ENCODE data around the gene KRT9. TPM values are rescaled to one million over a fixed set of nuclear protein-coding genes. Genes with fewer than 3 reads are reported as not detected.

KRT9 gene
- polyA plus RNA-seq, 2 donors = 0.12 to 0.24 TPM

DNA sequence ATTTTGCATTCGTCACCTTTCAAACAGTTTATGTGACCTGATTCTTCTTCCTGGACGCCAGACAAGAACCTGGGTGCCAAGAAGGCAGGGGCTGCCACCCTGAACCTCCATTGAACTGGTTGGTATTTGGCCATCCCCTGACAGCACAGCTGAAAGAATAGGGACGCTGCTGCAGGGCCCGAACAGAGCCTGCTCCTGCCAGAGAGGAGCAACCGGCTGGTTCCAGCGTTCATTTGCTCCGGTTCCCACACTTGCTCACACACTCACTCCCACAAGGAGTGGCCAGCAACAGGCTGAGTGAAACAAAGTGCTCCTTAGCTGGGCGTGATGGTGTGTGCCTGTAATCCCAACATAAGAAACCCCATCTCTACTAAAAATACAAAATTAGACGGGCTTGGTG is 14.9 kb downstream of the KRT9 start:
- Histone ChIP-seq H3K27me3 (ENCODE audit: control insufficient read depth in 1 of 2, insufficient read depth in 2 of 2, low read length in 2 of 2) (no peaks in the 10 kb centered on the region), H3K27ac (ENCODE audit: low read depth in 2 of 2, low read length in 1 of 2) (no peak overlapping the region)
- WGBS, 2 donors = 76 to 83% methylated on average over 9 of the region's 9 CpGs

DNA sequence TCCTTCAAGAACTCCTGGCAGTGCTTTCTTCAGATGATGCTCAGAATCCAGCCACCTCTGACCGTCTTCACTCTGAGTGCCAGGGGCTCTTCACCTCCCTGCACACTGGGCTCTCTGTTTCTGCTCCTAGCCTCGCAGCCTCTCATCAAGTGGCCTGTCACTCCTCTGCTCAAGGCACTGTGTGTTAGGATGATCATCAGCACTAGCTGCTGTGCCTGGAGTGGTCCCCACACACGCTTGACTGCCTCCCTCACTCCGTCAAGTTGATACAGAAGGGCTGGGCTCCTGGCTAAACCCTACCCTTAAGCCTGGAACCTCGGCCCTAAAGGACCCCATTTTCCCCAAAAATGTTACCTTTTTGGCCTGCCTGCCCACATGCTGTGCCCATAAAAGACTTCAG is 15.6 kb downstream of the KRT9 start:
- 63 to 73% methylated on average over 5 of the region's 5 CpGs for WGBS, 2 donors

More for the DNA sequence above, 14.9 kb downstream of the KRT9 start:
- Histone ChIP-seq H3K9me3 (ENCODE audit: control insufficient read depth in 2 of 2, insufficient read depth in 1 of 2, low read depth in 1 of 2, low read length in 1 of 2) (no peaks in the 10 kb centered on the region), H3K4me1 (ENCODE audit: control insufficient read depth in 2 of 2, insufficient read depth in 2 of 2, low read length in 1 of 2) (no peaks in the 10 kb centered on the region), H3K4me3 (ENCODE audit: low read depth in 1 of 2, low read length in 2 of 2) (no peak overlapping the region), H3K36me3 (ENCODE audit: control insufficient read depth in 2 of 2, insufficient read depth in 2 of 2, low read length in 1 of 2) (no peaks in the 10 kb centered on the region)

DNA sequence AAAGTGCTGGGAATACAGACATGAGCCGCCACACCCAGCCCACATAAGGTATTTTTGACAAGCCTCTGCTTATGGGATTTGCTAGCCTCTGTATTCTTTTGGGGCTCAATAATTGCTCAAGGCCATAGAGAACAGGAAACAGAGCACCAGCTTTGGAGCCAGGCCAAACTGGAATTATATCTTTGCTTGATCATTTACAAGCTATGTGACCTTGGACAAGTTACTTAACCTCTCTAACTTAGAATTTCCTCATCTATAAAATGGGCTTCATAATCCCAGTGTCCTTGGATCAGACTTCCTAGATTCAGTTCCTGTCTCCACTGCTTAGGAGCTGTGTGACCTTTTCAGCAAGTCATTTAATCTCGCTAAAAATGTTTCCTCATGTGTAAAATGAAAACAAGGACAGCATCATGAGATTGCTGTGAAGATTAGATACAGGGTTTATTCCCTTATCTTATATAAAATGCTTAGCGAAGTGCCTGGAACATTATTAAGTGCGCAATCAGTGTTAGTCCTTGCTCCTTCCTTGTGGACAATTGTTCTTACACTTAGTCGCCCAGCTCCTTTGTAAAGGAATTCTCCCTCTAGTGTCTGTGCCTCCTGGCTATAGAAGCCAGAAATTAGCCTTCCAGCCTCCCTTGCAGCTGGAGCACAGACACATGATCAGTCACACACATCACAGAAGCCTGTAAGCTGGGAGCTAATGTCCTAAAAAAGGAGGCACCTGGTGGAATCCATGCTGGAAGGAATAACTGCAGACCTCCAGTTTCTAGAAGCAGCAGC is 16.6 kb downstream of the KRT9 start:
- WGBS, 2 donors = 65 to 71% methylated on average over 5 of the region's 5 CpGs
- Histone ChIP-seq H3K27me3 (ENCODE audit: control insufficient read depth in 1 of 2, insufficient read depth in 2 of 2, low read length in 2 of 2) (no peaks in the 10 kb centered on the region), H3K36me3 (ENCODE audit: control insufficient read depth in 2 of 2, insufficient read depth in 2 of 2, low read length in 1 of 2) (no peaks in the 10 kb centered on the region), H3K4me1 (ENCODE audit: control insufficient read depth in 2 of 2, insufficient read depth in 2 of 2, low read length in 1 of 2) (no peaks in the 10 kb centered on the region), H3K27ac (ENCODE audit: low read depth in 2 of 2, low read length in 1 of 2) (no peak overlapping the region), H3K9me3 (ENCODE audit: control insufficient read depth in 2 of 2, insufficient read depth in 1 of 2, low read depth in 1 of 2, low read length in 1 of 2) (no peaks in the 10 kb centered on the region), H3K4me3 (ENCODE audit: low read depth in 1 of 2, low read length in 2 of 2) (no peak overlapping the region)

More for the DNA sequence above, 15.6 kb downstream of the KRT9 start:
- no peaks in the 10 kb centered on the region for H3K4me1 ChIP-seq (ENCODE audit: control insufficient read depth in 2 of 2, insufficient read depth in 2 of 2, low read length in 1 of 2)
- H3K27ac ChIP-seq (ENCODE audit: low read depth in 2 of 2, low read length in 1 of 2) = no peak overlapping the region
- no peaks in the 10 kb centered on the region for H3K36me3 ChIP-seq (ENCODE audit: control insufficient read depth in 2 of 2, insufficient read depth in 2 of 2, low read length in 1 of 2)
- H3K27me3 ChIP-seq (ENCODE audit: control insufficient read depth in 1 of 2, insufficient read depth in 2 of 2, low read length in 2 of 2) = no peaks in the 10 kb centered on the region
- no peaks in the 10 kb centered on the region for H3K9me3 ChIP-seq (ENCODE audit: control insufficient read depth in 2 of 2, insufficient read depth in 1 of 2, low read depth in 1 of 2, low read length in 1 of 2)
- H3K4me3 ChIP-seq (ENCODE audit: low read depth in 1 of 2, low read length in 2 of 2) = no peak overlapping the region

DNA sequence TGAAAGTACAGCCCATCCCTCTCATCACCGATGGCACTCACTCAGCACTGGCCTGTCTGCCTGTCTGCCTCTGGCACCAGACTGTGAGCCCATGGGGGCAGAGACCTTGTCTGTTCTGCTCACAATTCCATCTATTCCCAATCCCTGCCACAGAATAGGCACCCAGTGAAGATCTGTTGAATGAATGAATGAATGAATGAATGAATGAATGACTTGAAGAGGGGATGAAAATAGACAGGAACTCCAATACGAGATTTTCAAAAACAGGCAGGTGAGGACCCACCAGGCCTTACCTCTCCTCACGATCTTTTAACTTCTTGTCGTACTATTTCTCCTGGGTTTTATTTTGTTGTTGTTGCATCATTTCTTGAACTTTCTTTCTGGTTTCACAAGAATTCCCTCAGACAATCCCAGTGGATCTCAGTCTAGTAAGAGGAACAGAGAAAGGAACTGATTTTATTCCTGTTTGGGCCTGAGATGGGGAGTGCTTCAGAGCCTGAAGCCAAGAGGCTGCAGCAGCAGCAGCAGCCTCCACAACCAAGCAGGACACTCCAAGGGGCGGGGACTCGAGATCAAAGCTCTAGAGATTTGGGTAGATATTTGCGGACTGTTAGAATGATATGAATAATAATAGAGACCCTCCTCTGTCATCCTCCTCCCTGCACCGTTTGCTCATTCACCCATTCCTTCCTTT is 17.7 kb downstream of the KRT9 start:
- Histone ChIP-seq H3K36me3 (ENCODE audit: control insufficient read depth in 2 of 2, insufficient read depth in 2 of 2, low read length in 1 of 2) (no peaks in the 10 kb centered on the region), H3K9me3 (ENCODE audit: control insufficient read depth in 2 of 2, insufficient read depth in 1 of 2, low read depth in 1 of 2, low read length in 1 of 2) (no peaks in the 10 kb centered on the region), H3K27me3 (ENCODE audit: control insufficient read depth in 1 of 2, insufficient read depth in 2 of 2, low read length in 2 of 2) (no peaks in the 10 kb centered on the region), H3K27ac (ENCODE audit: low read depth in 2 of 2, low read length in 1 of 2) (no peak overlapping the region), H3K4me3 (ENCODE audit: low read depth in 1 of 2, low read length in 2 of 2) (no peak overlapping the region), H3K4me1 (ENCODE audit: control insufficient read depth in 2 of 2, insufficient read depth in 2 of 2, low read length in 1 of 2) (no peaks in the 10 kb centered on the region)
- 70 to 73% methylated on average over 8 of the region's 8 CpGs for WGBS, 2 donors

DNA sequence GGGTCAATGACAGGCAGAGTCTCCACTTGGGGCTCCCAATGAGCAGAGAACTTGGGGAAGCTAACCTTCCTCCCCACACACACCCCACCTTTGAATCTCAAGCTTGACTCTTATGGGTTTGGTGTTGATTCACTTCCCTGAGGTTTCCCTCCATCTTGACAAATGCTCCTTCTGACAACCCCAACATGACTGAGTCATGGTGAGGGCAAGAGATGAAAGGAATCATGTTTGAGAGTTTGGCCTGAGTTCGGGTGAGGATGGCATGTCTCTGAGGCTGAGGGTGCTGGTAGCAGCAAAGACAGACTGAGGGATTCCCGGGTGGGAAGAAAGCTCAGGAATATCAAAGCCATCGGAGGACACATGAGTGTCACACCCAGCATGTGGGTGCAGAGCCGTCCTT is 18.7 kb downstream of the KRT9 start:
- Histone ChIP-seq H3K4me1 (ENCODE audit: control insufficient read depth in 2 of 2, insufficient read depth in 2 of 2, low read length in 1 of 2) (peaks cover 0 to 9% of the 10 kb centered on the region in 2 donors), H3K9me3 (ENCODE audit: control insufficient read depth in 2 of 2, insufficient read depth in 1 of 2, low read depth in 1 of 2, low read length in 1 of 2) (no peaks in the 10 kb centered on the region)

DNA sequence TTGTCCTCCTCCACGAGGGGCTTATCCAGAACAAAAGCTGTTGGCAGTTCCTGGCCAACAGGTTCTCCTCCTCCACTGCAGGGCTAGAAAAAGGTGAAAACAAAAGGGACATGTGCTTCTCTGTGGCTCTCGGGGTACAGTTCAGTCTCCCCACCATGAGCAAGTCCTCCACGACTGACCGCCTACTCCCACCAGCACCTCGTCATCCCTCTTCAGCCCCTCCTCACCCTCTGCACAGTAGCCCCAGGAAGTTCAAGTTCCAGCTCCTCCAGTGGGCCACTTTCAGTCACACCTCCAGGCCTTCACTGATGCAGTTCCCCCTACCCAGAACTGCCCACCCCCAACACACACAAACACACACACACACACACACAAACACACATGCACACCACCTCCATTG is 19.4 kb downstream of the KRT9 start:
- no peaks in the 10 kb centered on the region for H3K27me3 ChIP-seq (ENCODE audit: control insufficient read depth in 1 of 2, insufficient read depth in 2 of 2, low read length in 2 of 2)
- no peaks in the 10 kb centered on the region for H3K9me3 ChIP-seq (ENCODE audit: control insufficient read depth in 2 of 2, insufficient read depth in 1 of 2, low read depth in 1 of 2, low read length in 1 of 2)
- peaks cover 0 to 15% of the 10 kb centered on the region in 2 donors for H3K4me1 ChIP-seq (ENCODE audit: control insufficient read depth in 2 of 2, insufficient read depth in 2 of 2, low read length in 1 of 2)
- WGBS, 2 donors = 87 to 89% methylated on average over 5 of the region's 5 CpGs
- no peak overlapping the region for H3K4me3 ChIP-seq (ENCODE audit: low read depth in 1 of 2, low read length in 2 of 2)
- no peak overlapping the region for H3K27ac ChIP-seq (ENCODE audit: low read depth in 2 of 2, low read length in 1 of 2)
- H3K36me3 ChIP-seq (ENCODE audit: control insufficient read depth in 2 of 2, insufficient read depth in 2 of 2, low read length in 1 of 2) = no peaks in the 10 kb centered on the region

More for the DNA sequence above, 18.7 kb downstream of the KRT9 start:
- no peaks in the 10 kb centered on the region for H3K36me3 ChIP-seq (ENCODE audit: control insufficient read depth in 2 of 2, insufficient read depth in 2 of 2, low read length in 1 of 2)
- H3K27me3 ChIP-seq (ENCODE audit: control insufficient read depth in 1 of 2, insufficient read depth in 2 of 2, low read length in 2 of 2) = no peaks in the 10 kb centered on the region
- H3K27ac ChIP-seq (ENCODE audit: low read depth in 2 of 2, low read length in 1 of 2) = no peak overlapping the region
- H3K4me3 ChIP-seq (ENCODE audit: low read depth in 1 of 2, low read length in 2 of 2) = no peak overlapping the region
- 51 to 73% methylated on average over 4 of the region's 4 CpGs for WGBS, 2 donors

DNA sequence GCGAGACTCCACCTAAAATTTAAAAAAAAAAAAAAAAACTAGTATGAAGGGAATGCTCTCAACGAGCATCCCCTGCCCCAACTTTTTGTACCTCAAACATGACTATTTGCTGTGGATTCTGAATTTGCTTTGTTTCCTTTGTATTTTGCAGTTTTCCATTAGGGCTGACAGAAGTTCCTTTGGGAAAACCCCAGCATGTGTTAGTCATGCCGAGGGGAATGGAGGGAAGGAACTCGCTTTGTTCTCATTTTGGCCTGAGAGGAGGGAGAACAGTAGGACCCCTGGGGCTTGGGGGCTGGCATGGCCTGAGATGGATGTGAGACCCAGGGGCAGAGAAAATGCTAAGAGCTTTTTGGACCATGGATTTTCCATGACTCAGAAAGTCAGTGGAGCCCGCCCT is 20.5 kb downstream of the KRT9 start:
- no peaks in the 10 kb centered on the region for H3K9me3 ChIP-seq (ENCODE audit: control insufficient read depth in 2 of 2, insufficient read depth in 1 of 2, low read depth in 1 of 2, low read length in 1 of 2)
- no peaks in the 10 kb centered on the region for H3K27me3 ChIP-seq (ENCODE audit: control insufficient read depth in 1 of 2, insufficient read depth in 2 of 2, low read length in 2 of 2)
- WGBS, 2 donors = 50 to 54% methylated on average over 4 to 5 of the region's 5 CpGs
- no peak overlapping the region for H3K27ac ChIP-seq (ENCODE audit: low read depth in 2 of 2, low read length in 1 of 2)
- H3K4me1 ChIP-seq (ENCODE audit: control insufficient read depth in 2 of 2, insufficient read depth in 2 of 2, low read length in 1 of 2) = peaks cover 0 to 18% of the 10 kb centered on the region in 2 donors
- H3K4me3 ChIP-seq (ENCODE audit: low read depth in 1 of 2, low read length in 2 of 2) = no peak overlapping the region
- H3K36me3 ChIP-seq (ENCODE audit: control insufficient read depth in 2 of 2, insufficient read depth in 2 of 2, low read length in 1 of 2) = no peaks in the 10 kb centered on the region

DNA sequence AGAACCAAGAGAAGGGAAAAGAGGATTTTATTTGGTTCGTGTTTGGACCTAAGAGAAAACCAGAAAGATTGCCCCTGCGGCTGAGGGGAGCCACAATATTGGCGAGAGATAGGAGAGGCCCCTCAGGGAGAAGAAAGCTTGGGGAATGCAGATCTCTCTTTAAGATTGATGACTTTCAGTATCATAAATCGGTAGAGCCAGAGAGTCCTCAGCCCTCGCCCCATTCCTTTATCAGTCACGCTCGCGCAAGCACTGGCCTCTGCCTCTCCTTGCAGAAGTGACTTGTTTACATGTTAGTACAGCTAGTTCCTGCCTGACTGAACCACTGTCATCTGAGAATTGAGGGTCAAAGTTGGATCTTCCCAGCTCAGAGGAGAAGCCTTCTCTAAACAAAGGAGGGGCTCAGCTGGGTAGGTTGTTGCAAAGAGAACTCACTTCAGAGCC is 22.2 kb downstream of the KRT9 start:
- Histone ChIP-seq H3K27ac (ENCODE audit: low read depth in 2 of 2, low read length in 1 of 2) (peak overlapping the region; percentile 6 to 13), H3K36me3 (ENCODE audit: control insufficient read depth in 2 of 2, insufficient read depth in 2 of 2, low read length in 1 of 2) (no peaks in the 10 kb centered on the region), H3K4me3 (ENCODE audit: low read depth in 1 of 2, low read length in 2 of 2) (no peak overlapping the region), H3K4me1 (ENCODE audit: control insufficient read depth in 2 of 2, insufficient read depth in 2 of 2, low read length in 1 of 2) (peaks cover 0 to 18% of the 10 kb centered on the region in 2 donors), H3K27me3 (ENCODE audit: control insufficient read depth in 1 of 2, insufficient read depth in 2 of 2, low read length in 2 of 2) (no peaks in the 10 kb centered on the region), H3K9me3 (ENCODE audit: control insufficient read depth in 2 of 2, insufficient read depth in 1 of 2, low read depth in 1 of 2, low read length in 1 of 2) (no peaks in the 10 kb centered on the region)
- WGBS, 2 donors = 63 to 70% methylated on average over 8 of the region's 8 CpGs

DNA sequence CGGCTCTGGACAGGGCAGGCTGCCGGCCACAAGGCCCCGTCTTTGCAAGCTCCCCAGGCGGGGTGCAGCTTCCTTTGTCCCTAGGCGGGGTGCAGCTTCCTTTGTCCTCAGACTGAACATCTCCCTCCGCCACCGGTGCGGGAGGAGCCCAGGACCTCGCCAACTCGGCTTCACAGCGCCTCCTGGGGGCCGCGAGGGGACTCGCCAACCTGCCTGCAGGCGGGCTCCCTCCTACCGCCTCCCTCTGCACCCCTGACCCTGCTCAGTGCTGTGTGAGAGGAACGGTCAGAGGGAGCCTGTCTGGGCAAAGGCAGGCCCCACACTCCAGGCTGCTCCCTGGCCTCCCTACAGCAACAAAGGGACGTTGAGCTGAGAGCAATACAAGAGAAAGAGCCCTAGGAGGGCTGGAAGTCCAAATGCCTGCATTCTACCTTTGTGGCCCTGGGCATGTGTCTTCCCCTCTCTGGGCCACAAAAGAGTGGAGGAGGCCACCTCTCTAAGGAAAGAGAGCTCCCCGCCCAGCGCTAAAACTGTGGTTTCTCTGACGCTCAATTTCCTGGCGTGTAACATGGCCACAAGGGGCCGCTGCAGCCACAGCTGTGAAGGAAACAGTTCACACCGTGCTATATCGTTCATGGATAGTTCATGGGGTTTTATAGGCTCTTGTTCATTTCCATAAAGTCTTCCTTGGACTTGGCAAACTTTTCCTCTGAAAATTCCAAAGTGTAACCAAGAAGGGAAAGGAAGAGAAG is 22.8 kb downstream of the KRT9 start:
- no peaks in the 10 kb centered on the region for H3K27me3 ChIP-seq (ENCODE audit: control insufficient read depth in 1 of 2, insufficient read depth in 2 of 2, low read length in 2 of 2)
- peak overlapping the region; percentile 32 to 39 for H3K4me3 ChIP-seq (ENCODE audit: low read depth in 1 of 2, low read length in 2 of 2)
- peak overlapping the region; percentile 93 to 96 for H3K27ac ChIP-seq (ENCODE audit: low read depth in 2 of 2, low read length in 1 of 2)
- 1 to 2% methylated on average over 25 of the region's 25 CpGs for WGBS, 2 donors
- peaks cover 0 to 21% of the 10 kb centered on the region in 2 donors for H3K4me1 ChIP-seq (ENCODE audit: control insufficient read depth in 2 of 2, insufficient read depth in 2 of 2, low read length in 1 of 2)
- no peaks in the 10 kb centered on the region for H3K36me3 ChIP-seq (ENCODE audit: control insufficient read depth in 2 of 2, insufficient read depth in 2 of 2, low read length in 1 of 2)
- no peaks in the 10 kb centered on the region for H3K9me3 ChIP-seq (ENCODE audit: control insufficient read depth in 2 of 2, insufficient read depth in 1 of 2, low read depth in 1 of 2, low read length in 1 of 2)
